Neural cell (in vitro differentiated cells): ENCODE measurements around the gene EHMT1.

Experiments
- EP300 ChIP-seq: fragments of 450-650 bp; conservative IDR thresholded peaks from 2 replicates; pipeline ENCODE4 v1.6.1; 2014; ENCODE audit warnings: antibody characterized with exemption, mild to moderate bottlenecking, moderate library complexity; ENCODE audit not compliant: poor library complexity, severe bottlenecking
- TF ChIP-seq, protein P1 (sequence below): fragments of 450-650 bp; IDR thresholded peaks from 2 replicates; pipeline ENCODE4 v1.5.1; 2014; ENCODE audit warnings: antibody characterized with exemption, mild to moderate bottlenecking, moderate library complexity; ENCODE audit not compliant: poor library complexity, severe bottlenecking
- TF ChIP-seq, protein P2 (sequence below): IDR thresholded peaks from 2 replicates; pipeline ENCODE4 v1.6.1; 2012; ENCODE audit warnings: borderline replicate concordance

DNA sequence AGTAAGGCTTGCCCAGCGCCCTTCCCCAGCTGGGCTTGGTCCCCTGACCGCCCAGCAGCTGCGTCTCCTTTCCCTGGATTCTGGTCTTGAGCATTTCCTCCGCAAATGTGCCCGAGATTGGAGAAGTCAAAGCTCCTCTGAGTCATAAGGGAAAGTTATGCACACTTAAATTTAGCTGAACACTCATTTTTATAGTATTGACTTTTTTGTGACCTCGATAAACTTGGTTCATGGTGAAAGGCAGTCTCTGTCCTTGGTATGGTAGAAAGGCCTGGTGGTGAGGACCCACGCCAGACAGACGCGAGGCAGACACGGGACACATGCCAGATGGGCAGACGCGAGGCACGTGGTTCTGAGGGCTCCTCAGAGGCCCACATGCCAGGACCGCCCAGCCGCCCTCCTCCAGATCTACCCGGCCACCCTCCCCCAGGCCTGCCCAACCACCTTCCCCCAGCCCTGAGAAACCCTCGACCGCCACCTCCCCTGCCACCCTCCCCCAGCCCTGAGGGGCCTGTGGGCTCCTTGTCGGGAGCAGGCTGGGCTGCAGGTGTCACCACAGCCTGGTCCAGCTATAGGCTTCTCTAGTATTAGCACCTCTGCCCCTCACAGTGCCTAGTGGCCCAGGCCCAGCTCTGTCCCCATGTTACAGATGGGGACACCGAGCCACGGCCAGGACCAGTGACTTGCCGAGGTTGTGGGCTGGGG is 197.9 kb downstream of the EHMT1 start:
- TF ChIP-seq EP300: no peak
- TF ChIP-seq, protein P1, sequence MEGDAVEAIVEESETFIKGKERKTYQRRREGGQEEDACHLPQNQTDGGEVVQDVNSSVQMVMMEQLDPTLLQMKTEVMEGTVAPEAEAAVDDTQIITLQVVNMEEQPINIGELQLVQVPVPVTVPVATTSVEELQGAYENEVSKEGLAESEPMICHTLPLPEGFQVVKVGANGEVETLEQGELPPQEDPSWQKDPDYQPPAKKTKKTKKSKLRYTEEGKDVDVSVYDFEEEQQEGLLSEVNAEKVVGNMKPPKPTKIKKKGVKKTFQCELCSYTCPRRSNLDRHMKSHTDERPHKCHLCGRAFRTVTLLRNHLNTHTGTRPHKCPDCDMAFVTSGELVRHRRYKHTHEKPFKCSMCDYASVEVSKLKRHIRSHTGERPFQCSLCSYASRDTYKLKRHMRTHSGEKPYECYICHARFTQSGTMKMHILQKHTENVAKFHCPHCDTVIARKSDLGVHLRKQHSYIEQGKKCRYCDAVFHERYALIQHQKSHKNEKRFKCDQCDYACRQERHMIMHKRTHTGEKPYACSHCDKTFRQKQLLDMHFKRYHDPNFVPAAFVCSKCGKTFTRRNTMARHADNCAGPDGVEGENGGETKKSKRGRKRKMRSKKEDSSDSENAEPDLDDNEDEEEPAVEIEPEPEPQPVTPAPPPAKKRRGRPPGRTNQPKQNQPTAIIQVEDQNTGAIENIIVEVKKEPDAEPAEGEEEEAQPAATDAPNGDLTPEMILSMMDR: no peak
- TF ChIP-seq, protein P2, sequence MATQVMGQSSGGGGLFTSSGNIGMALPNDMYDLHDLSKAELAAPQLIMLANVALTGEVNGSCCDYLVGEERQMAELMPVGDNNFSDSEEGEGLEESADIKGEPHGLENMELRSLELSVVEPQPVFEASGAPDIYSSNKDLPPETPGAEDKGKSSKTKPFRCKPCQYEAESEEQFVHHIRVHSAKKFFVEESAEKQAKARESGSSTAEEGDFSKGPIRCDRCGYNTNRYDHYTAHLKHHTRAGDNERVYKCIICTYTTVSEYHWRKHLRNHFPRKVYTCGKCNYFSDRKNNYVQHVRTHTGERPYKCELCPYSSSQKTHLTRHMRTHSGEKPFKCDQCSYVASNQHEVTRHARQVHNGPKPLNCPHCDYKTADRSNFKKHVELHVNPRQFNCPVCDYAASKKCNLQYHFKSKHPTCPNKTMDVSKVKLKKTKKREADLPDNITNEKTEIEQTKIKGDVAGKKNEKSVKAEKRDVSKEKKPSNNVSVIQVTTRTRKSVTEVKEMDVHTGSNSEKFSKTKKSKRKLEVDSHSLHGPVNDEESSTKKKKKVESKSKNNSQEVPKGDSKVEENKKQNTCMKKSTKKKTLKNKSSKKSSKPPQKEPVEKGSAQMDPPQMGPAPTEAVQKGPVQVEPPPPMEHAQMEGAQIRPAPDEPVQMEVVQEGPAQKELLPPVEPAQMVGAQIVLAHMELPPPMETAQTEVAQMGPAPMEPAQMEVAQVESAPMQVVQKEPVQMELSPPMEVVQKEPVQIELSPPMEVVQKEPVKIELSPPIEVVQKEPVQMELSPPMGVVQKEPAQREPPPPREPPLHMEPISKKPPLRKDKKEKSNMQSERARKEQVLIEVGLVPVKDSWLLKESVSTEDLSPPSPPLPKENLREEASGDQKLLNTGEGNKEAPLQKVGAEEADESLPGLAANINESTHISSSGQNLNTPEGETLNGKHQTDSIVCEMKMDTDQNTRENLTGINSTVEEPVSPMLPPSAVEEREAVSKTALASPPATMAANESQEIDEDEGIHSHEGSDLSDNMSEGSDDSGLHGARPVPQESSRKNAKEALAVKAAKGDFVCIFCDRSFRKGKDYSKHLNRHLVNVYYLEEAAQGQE: no peak
